GM19099 (cell line): ENCODE data around the gene IFNGR2.

Source experiments
- POLR2A ChIP-seq: IDR thresholded peaks from 3 replicates; pipeline ENCODE4 v1.6.1; 2011; ENCODE audit warnings: low read depth; ENCODE audit not compliant: insufficient read length; ENCODE audit errors: extremely low read depth

Gene IFNGR2

GRCh38 chr21:33419538-33420123, 16.4 kb downstream of the IFNGR2 start:
- TF ChIP-seq POLR2A: no peak

- no peak for TF ChIP-seq POLR2A
These were observed 18.6 kb downstream of the IFNGR2 start for GRCh38 chr21:33421713-33422393.

GRCh38 chr21:33424214-33424613, 21.0 kb downstream of the IFNGR2 start:
- no peak for TF ChIP-seq POLR2A

- TF ChIP-seq POLR2A: no peak
These were observed 22.6 kb downstream of the IFNGR2 start for GRCh38 chr21:33425825-33426224.

GRCh38 chr21:33427051-33427450, 23.8 kb downstream of the IFNGR2 start:
- no peak for TF ChIP-seq POLR2A

- TF ChIP-seq POLR2A: no peak
These were observed 25.5 kb downstream of the IFNGR2 start for GRCh38 chr21:33428669-33429068.

GRCh38 chr21:33430858-33431257, 27.6 kb downstream of the IFNGR2 start:
- no peak for TF ChIP-seq POLR2A

GRCh38 chr21:33432496-33432895, 29.3 kb downstream of the IFNGR2 start:
- TF ChIP-seq POLR2A: no peak

GRCh38 chr21:33433001-33433400, 29.8 kb downstream of the IFNGR2 start:
- TF ChIP-seq POLR2A: no peak

GRCh38 chr21:33433425-33434114, 30.4 kb downstream of the IFNGR2 start:
- TF ChIP-seq POLR2A: no peak

- no peak for TF ChIP-seq POLR2A
These were observed 31.7 kb downstream of the IFNGR2 start for GRCh38 chr21:33434770-33435360.

GRCh38 chr21:33437140-33437539, 33.9 kb downstream of the IFNGR2 start:
- TF ChIP-seq POLR2A: no peak

- no peak for TF ChIP-seq POLR2A
These were observed 38.6 kb downstream of the IFNGR2 start for GRCh38 chr21:33441489-33442477.

- TF ChIP-seq POLR2A: no peak
These were observed 40.0 kb downstream of the IFNGR2 start for GRCh38 chr21:33443194-33443593.
